Left ventricle myocardium inferior (tissue), 1 donor: ENCODE results near the gene ASTL. TPM values are rescaled to one million over a fixed set of nuclear protein-coding genes. Genes with fewer than 3 reads are reported as not detected.
A peak's percentile ranks its signal among the peaks of the same experiment; 100 is the strongest.

Source experiments
- DNase-seq: peaks from one replicate; pipeline ENCODE4 v3.0.0-alpha.2; 2020
- H3K27ac ChIP-seq: fragments of 200-600 bp; replicated peaks from 2 replicates; pipeline ENCODE4 v1.8.0; 2021
- H3K27me3 ChIP-seq: fragments of 200-600 bp; 2 replicates; pipeline ENCODE4 v1.8.0; 2021; ENCODE audit warnings: low read depth
- H3K36me3 ChIP-seq: fragments of 200-600 bp; 2 replicates; pipeline ENCODE4 v1.8.0; 2021
- H3K4me1 ChIP-seq: fragments of 200-600 bp; 2 replicates; pipeline ENCODE4 v1.8.0; 2021
- H3K4me3 ChIP-seq: fragments of 200-600 bp; 2 replicates; pipeline ENCODE4 v1.8.0; 2021; ENCODE audit warnings: mild to moderate bottlenecking, moderate library complexity
- H3K9me3 ChIP-seq: fragments of 200-600 bp; replicated peaks from 2 replicates; pipeline ENCODE4 v1.8.0; 2021
- CTCF ChIP-seq: fragments of 200-600 bp; IDR thresholded peaks from 2 replicates; pipeline ENCODE4 v1.8.0; 2021; ENCODE audit warnings: antibody characterized with exemption, mild to moderate bottlenecking, borderline replicate concordance
- intact Hi-C: fragments of 100-400 bp; cut with micrococcal nuclease; formaldehyde crosslinking; loops from one replicate; pipeline ENCODE4 v1.11.0; 2022
- total RNA-seq: library from RNA; stranded (reverse); fragmentation: NEBNext Ultra II Directional; extraction: Animal tissue kit (Norgen Biotek cat#: 25700); gene quantifications from one replicate; pipeline ENCODE4 v1.2.1, GENCODE V29; 2021
- donor health status: DM: no; HTN: yes; CAD: no; lungs with severe emphysema.

The ASTL gene
- total RNA-seq, 1 donor from 2014 or later: not detected

GRCh38 chr2:96114546-96114902, 23.8 kb downstream of the ASTL start:
- DNase-seq: peak; percentile 15
- TF ChIP-seq CTCF: no peak
- intact Hi-C loops: no loop called here
- no peaks in the 10 kb centered on the region for H3K9me3 ChIP-seq
- H3K4me3 ChIP-seq: peak overlapping the region; percentile 79
- H3K27me3 ChIP-seq: peaks cover 35% of the 10 kb centered on the region
- H3K27ac ChIP-seq: peak overlapping the region; percentile 84
- H3K4me1 ChIP-seq: peaks cover 51% of the 10 kb centered on the region
- H3K36me3 ChIP-seq: no peaks in the 10 kb centered on the region

GRCh38 chr2:96113951-96114350, 24.4 kb downstream of the ASTL start:
- intact Hi-C loops: no loop called here
- no peak for TF ChIP-seq CTCF
- Histone ChIP-seq H3K36me3 (no peaks in the 10 kb centered on the region), H3K27ac (peak overlapping the region; percentile 84), H3K4me3 (peak overlapping the region; percentile 79), H3K4me1 (peaks cover 56% of the 10 kb centered on the region), H3K9me3 (no peaks in the 10 kb centered on the region), H3K27me3 (peaks cover 29% of the 10 kb centered on the region)
- DNase-seq: peak; percentile 13

- Histone ChIP-seq H3K4me1 (peaks cover 63% of the 10 kb centered on the region), H3K36me3 (no peaks in the 10 kb centered on the region), H3K27me3 (peaks cover 23% of the 10 kb centered on the region), H3K9me3 (no peaks in the 10 kb centered on the region), H3K27ac (peak overlapping the region; percentile 84), H3K4me3 (peak overlapping the region; percentile 79)
- intact Hi-C loops: no loop called here
- no peak for DNase-seq
- TF ChIP-seq CTCF: no peak
These were observed 25.0 kb downstream of the ASTL start for GRCh38 chr2:96113367-96113677.

GRCh38 chr2:96112501-96113366, 25.6 kb downstream of the ASTL start:
- peak; percentile 12 for DNase-seq
- Histone ChIP-seq H3K9me3 (no peaks in the 10 kb centered on the region), H3K4me1 (peaks cover 69% of the 10 kb centered on the region), H3K4me3 (peak overlapping the region; percentile 79), H3K36me3 (no peaks in the 10 kb centered on the region), H3K27me3 (peaks cover 17% of the 10 kb centered on the region), H3K27ac (peak overlapping the region; percentile 84)
- intact Hi-C loops: no loop called here
- TF ChIP-seq CTCF: no peak

- H3K4me3 ChIP-seq: no peak overlapping the region
- no peaks in the 10 kb centered on the region for H3K9me3 ChIP-seq
- no peak for TF ChIP-seq CTCF
- no peak overlapping the region for H3K27ac ChIP-seq
- peak; percentile 11 for DNase-seq
- peaks cover 70% of the 10 kb centered on the region for H3K4me1 ChIP-seq
- peaks cover 11% of the 10 kb centered on the region for H3K27me3 ChIP-seq
- intact Hi-C loops: no loop called here
- no peaks in the 10 kb centered on the region for H3K36me3 ChIP-seq
These were observed 26.3 kb downstream of the ASTL start for GRCh38 chr2:96111823-96112500.
